NCI-H226 (cell line): ENCODE results near the gene ELP4.

Experiments
- DNase-seq: peaks from one replicate; pipeline ENCODE4 v3.0.0-alpha.2; 2015

The ELP4 gene

DNA sequence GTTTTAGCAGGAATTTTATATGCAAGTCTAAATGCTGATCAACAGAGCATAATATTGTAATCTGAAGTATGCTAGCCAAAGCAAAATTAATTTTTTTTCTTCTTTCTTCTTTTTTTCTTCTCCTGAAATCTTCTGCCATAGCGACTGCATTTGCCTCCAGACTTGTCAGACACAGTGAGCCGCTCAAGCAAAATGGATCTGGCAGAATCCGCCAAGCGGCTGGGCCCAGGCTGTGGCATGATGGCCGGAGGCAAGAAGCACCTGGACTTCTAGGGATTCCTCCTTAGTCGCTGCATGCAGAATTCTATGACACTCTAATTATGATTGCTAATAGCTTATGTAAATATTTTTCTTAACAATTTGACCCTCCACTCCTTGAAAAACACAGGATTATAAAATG lies 273.7 kb downstream of the ELP4 start:
- no peak for DNase-seq

DNA sequence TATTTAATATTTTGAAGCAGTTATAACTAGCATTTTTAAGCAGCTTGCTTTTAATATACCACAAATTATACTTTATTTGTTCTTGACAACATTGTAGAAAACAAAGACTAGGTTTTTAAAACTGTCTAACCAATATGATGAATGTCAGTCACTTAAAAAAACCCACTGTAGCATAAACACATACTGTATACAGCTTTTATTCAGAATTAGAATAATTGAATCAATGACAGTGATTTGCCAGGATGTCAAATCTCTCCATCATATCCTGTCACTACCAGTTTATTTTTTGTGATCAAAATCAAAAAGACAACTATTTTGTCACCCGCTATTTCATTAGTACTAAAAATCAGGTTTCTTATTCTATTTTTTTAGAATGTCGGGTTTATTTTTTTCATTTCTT lies 275.0 kb downstream of the ELP4 start:
- no peak for DNase-seq

- DNase-seq, result no peak
Observed at GRCh38 chr11:31786996-31787685, 277.6 kb downstream of the ELP4 start.

DNA sequence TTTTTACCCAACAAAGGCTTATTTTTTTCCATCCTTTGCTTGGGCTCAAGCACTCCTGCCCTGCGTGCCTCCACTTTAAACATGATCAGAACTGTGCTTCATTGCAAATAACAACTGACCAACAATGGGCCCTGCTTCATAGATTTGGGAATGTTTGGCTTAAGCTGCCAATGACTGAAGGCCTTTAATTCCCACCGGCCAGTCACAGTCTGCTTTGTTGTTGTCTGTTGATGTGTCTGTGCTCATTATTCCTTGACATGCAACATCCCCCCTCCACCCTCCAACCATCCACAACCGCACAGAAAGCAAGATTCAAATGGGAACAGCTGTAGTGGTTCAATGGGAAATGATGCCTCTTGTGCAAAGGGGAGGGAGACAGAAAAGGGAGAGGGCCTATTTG lies 278.5 kb downstream of the ELP4 start:
- no peak for DNase-seq

DNA sequence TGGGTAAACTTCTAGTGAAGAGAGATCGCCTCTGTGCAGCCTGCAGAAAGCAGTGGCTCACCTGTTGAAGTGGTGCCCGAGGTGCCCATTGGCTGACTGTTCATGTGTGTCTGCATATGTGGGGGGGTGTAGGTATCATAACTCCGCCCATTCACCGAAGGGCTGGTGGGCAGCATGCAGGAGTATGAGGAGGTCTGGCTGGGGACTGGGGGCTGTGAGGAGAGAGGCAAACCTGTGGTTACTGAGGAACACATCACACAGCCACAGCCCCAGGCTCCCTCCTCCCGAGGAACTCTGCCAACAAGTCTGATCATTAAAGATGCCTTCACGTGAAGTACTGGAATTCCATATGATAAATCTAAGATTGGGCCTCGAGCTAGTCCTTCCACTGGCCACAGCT lies 281.1 kb downstream of the ELP4 start:
- DNase-seq, result no peak

DNA sequence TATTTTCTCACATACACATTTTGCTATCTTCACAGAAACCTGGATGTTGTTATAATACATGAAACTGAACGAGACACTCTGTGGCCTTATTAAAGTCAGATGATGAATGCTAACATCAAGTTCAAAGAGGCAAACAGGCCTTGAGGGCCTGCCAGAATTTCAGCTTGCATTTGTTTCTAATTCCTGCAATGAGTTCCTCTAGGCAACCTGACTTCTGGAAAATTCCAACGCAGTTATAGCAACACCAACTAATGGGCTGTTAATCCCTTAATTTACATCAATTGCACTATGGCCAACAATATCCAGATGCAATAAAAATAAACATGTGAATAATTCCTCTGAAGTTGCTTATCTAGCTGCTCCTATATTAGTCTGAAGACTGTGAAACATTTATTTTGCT lies 282.5 kb downstream of the ELP4 start:
- no peak for DNase-seq

- no peak for DNase-seq
Observed at GRCh38 chr11:31792456-31792855, 282.9 kb downstream of the ELP4 start.

DNA sequence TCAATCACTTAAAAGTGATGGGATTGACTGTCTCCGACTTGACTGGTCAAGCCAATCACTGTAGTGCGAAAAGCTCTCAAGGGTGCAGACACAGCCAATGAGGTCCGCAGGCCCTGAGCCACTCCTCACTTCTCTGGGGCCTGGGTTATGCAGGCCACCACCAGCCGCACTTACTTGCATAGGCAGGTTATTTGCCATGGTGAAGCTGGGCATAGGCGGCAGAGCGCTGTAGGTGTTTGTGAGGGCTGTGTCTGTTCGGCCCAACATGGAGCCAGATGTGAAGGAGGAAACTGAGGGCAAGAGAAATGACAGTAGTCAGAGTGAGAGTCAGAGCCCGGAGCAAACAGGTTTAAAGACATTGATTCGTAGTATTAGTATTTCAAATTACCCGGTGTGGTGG lies 283.7 kb downstream of the ELP4 start:
- DNase-seq, result no peak

- no peak for DNase-seq
Observed at GRCh38 chr11:31794548-31794947, 285.0 kb downstream of the ELP4 start.

DNA sequence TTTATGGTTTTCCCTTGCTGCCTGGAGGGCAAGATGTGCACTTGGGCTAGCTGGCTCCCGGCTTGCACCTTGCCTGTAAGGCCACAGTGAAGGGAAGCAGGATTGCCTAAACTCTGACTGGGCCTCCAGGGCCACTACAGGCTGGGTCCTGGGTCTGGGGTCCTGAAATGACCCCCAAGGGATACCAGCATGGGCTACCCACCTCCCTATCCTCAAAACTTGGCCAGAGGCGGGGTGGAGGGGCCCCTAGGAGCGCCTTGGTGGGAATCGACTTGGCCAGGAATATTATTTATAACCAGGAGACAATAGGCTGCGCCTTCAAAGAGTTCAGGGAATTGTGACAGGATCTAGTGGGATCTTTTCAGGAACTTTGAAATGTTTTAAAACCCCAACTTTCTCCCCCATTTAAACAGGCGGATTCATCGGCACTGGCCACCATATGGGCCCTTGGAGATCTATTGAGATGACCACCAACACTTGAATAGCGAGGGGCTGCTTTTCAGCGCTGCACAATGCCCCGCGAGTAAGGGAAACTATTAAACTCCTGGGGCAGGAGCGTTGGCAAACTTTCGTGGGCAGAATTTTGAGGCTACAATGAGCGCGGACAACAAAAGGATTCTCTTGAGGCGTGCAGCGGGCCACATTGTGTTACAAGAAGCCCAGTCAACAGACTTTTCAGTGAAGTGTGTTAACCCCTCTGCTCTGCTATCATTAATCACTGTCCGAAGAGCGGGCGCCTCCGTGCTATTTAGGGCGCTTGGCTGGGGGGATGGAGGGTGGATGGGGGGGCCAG lies 286.3 kb downstream of the ELP4 start:
- DNase-seq, result no peak

DNA sequence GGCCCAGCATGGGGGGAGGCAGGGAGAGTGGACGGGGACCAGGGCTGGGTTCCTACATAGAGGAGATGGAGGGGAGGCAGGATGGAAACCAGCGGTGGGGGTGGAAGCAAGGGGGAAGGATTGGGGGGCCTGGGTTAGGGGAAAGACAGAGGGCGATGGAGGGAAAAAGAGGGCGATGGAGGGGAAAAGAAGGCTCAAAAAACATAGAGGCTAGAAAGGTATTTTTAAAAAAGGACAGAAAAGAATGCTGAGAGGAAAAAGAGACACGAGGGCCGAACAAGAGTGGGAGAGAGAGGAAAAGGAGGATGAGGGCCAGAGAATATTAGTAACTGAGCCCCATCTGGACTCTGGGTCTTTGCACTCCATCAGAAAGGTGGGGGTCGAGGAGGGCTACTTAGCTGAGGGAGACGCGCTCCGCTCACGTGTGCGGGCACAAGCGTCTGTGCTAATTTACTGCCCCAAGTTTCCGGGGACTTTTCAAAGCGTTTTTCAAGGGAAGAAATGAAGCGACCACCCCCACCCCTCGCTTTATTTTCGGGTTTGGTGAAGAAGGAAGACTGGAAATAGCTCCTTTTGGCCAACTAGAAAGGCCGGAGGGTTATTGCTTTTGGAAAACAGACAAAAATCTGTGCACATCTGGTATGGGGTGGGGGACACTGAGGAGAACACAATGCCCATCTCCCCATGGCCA lies 287.1 kb downstream of the ELP4 start:
- DNase-seq, result no peak

DNA sequence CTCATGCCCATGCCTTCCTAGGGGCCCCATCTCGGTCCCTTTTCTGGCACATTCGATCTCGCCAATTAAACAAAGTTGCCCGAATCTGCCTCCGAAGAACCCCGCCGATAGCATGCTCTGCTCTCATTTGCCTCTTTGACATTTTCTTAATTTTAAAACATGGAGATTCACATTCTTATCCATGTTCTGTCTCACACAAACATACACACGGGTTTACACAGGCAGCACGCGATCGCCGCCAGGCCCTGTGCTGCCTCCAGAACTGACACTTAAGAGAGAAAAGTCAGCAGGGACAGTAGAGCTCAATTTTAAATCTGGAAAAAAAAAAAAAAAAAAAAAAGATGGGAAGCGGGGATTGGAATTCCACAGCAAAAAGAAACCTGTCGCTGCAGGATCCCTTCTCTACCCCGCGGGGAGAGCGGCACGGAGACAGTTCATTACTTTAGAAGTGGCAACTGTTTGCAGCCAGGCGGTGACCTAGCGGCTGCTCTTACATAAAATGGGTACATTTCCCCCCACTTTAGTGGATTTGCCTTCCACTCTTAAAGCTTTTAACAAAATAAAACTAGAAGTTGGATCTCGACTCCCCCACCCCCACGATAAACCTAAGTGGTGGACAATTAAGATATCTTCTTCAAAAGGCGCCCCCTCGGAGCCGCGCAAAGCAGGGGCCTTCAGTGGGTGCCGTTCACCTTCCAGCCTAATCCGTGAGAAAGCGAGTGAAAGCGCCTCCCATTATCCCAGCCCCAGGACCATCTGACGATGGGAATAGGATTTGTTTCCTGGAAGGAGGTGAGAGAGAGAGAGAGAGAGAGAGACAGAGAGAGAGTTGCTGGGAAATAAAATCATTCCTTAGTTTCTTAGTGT lies 287.9 kb downstream of the ELP4 start:
- no peak for DNase-seq

- DNase-seq, result no peak
Observed at GRCh38 chr11:31798057-31798553, 288.5 kb downstream of the ELP4 start.

GRCh38 chr11:31798554-31799434 lies 289.2 kb downstream of the ELP4 start:
- no peak for DNase-seq

DNA sequence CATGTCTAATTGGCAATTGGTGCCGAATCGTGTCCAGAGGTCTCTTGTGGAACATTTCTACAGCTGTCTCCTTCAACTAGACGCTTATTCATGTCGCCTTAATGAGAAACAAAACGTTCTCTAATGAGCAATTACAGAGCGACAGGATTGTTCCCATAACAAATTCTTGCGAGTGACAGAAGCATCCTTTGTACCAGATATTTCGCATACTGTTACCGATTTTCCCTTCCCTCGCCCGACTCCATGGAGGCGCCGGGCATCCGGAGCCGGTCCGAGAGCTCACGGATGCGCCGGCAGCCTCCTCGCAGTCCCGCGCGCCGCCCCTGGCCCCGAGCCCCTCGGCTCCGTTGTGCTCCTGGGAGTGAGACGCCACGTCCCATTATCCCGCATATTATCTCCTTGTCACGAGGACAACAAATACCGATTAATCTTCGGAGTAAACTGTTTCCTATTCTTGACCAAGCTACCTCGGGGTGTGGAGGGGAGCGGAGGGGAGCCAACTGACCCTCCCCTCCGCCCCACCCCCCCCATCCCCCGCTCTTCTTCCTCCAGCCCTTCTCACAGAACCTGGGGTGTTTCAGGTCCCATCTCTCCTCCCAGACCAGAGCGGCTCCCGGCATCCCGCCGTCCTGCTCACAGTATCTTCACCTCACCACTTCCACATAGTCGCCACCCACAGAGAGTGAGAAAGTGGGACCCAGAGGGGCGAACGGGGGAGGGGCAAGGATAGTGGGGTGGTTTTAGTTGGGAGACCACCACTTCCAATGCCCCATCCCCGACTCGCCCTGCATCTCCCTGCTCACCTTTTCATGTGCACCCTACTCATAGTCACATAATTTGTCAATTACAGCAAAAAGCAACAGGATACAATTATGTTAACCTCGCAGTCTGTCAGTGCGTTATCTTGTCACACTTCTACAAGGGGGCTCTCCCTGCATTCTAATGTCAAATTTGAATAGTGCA lies 290.1 kb downstream of the ELP4 start:
- no peak for DNase-seq

DNA sequence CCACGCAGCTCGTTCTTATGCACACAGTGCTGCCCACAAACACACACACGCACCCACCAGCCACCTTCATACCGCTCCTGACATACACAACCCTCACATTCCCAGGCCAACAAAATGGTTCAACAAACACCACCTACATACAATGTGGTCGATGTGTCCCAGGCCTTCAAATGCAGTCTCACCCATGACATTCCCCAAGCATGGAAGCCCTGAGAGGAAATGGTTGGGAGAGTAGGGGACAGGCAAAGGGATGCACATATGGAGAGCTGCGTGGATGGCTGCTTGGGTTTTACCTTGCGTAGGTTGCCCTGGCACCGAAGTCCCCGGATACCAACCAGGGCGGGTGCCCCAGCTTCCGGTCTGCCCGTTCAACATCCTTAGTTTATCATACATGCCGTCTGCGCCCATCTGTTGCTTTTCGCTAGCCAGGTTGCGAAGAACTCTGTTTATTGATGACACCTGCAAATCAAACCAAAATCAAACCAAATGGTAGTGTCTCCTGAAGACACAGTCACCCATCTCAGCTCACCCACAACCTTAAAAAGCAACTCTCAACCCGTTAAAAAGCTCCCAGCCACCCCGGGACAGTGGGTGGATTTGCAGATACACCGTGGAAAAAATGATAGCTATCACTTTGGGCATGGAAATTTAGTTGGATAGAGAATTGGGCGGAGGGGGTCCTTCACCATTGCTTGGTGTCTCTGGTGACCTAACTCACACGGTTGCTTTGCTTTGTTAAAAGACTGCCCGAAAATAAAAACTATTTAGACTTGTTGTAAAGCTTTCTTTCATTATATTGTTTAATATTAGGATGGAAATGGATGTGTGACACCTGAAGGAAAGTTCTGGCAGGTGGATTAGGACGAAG lies 291.1 kb downstream of the ELP4 start:
- DNase-seq, result no peak

- DNase-seq, result no peak
Observed at GRCh38 chr11:31801298-31801702, 291.7 kb downstream of the ELP4 start.

GRCh38 chr11:31802000-31802551 lies 292.5 kb downstream of the ELP4 start:
- no peak for DNase-seq

- no peak for DNase-seq
Observed at GRCh38 chr11:31802609-31802989, 293.0 kb downstream of the ELP4 start.
